T-cell (primary cell): ENCODE results near the gene SPATA9. TPM values are rescaled to one million over a fixed set of nuclear protein-coding genes. Genes with fewer than 3 reads are reported as not detected.

Source experiments
- ATAC-seq, 4 experiments: fragments of 200-7000 bp in 3 of 4; fragments of 150-1000 bp in 1 of 4; cut with Tn5 transposase; replicated peaks in 1 of 4; 1 replicate in 3 of 4; 2 replicates in 1 of 4; pipeline ENCODE4 v1.10.0; 2021; ENCODE audit warnings: moderate library complexity in 3 of 4, mild to moderate bottlenecking in 2 of 4, moderate number of reproducible peaks in 1 of 4
- CTCF ChIA-PET, 2 donors: fragments of 300-600 bp; sonication (Branson Sonifier 250); formaldehyde crosslinking; loops; one replicate each; lab custom pipeline; 2022; ENCODE audit warnings: antibody characterized with exemption in 2 of 2; lab: Charles Lee
- POLR2A ChIA-PET, 2 donors: fragments of 300-600 bp; sonication (Branson Sonifier 250); formaldehyde crosslinking; loops; one replicate each; lab custom pipeline; 2022; ENCODE audit warnings: antibody characterized with exemption in 2 of 2; lab: Charles Lee
- DNase-seq, 35 experiments: peaks; one replicate each; pipeline versions ENCODE4 v3.0.0 to v3.0.0-alpha.2; 2013 to 2023
- H3K27ac ChIP-seq: one replicate; pipeline ENCODE4 v1.5.1; 2013; ENCODE audit warnings: low read length
- H3K27me3 ChIP-seq, 2 experiments: replicated peaks in 1 of 2; 1 replicate in 1 of 2; 2 replicates in 1 of 2; pipeline versions ENCODE4 v1.6.1 to v1.7.0; 2013; ENCODE audit warnings: low read length in 1 of 2, mixed read lengths in 1 of 2; ENCODE audit not compliant: control insufficient read depth in 2 of 2, insufficient read depth in 2 of 2; ENCODE audit errors: extremely low read depth in 1 of 2
- H3K36me3 ChIP-seq, 2 donors: 1 replicate in 1 of 2; 2 replicates in 1 of 2; pipeline versions ENCODE4 v1.6.1 to v1.7.0; 2013; ENCODE audit warnings: low read length in 1 of 2; ENCODE audit not compliant: control insufficient read depth in 2 of 2, insufficient read depth in 1 of 2; ENCODE audit errors: extremely low read depth in 1 of 2
- H3K4me1 ChIP-seq, 2 experiments: 1 replicate in 1 of 2; 2 replicates in 1 of 2; pipeline versions ENCODE4 v1.6.1 to v1.7.0; 2013; ENCODE audit warnings: low read length in 2 of 2, mixed read lengths in 1 of 2; ENCODE audit not compliant: insufficient read depth in 2 of 2, control insufficient read depth in 1 of 2; ENCODE audit errors: extremely low read depth in 1 of 2
- H3K4me3 ChIP-seq, 2 donors: 1 replicate in 1 of 2; 2 replicates in 1 of 2; pipeline versions ENCODE4 v1.5.1 to v1.7.0; 2013; ENCODE audit warnings: mild to moderate bottlenecking in 2 of 2, low read length in 1 of 2, moderate library complexity in 1 of 2; ENCODE audit not compliant: control insufficient read depth in 1 of 2; ENCODE audit errors: extremely low read depth in 1 of 2
- H3K9me3 ChIP-seq: 2 replicates; pipeline ENCODE4 v1.7.0; 2013
- H3K27ac Mint-ChIP-seq, 2 donors: one replicate each; pipeline ENCODE4 v1.8.0; 2020 to 2021; ENCODE audit warnings: mild to moderate bottlenecking in 2 of 2, mixed read lengths in 2 of 2
- H3K27me3 Mint-ChIP-seq, 2 donors: one replicate each; pipeline ENCODE4 v1.8.0; 2021 to 2022; ENCODE audit warnings: mixed read lengths in 2 of 2
- H3K36me3 Mint-ChIP-seq: one replicate; pipeline ENCODE4 v1.8.0; 2021; ENCODE audit warnings: mixed read lengths
- H3K4me1 Mint-ChIP-seq, 3 donors: one replicate each; pipeline ENCODE4 v1.8.0; 2020 to 2022; ENCODE audit warnings: mixed read lengths in 3 of 3, mild to moderate bottlenecking in 1 of 3
- H3K4me3 Mint-ChIP-seq, 3 donors: one replicate each; pipeline ENCODE4 v1.8.0; 2020 to 2022; ENCODE audit warnings: mild to moderate bottlenecking in 3 of 3, mixed read lengths in 3 of 3, moderate library complexity in 3 of 3
- H3K9me3 Mint-ChIP-seq, 3 donors: one replicate each; pipeline ENCODE4 v1.8.0; 2020 to 2022; ENCODE audit warnings: mixed read lengths in 3 of 3
- WGBS: methylation state at CpG from one replicate; pipeline ENCODE4 v1.1.5; 2013; ENCODE audit warnings: missing lambda C conversion rate; ENCODE audit not compliant: insufficient coverage; 5-methylcytosine and 5-hydroxymethylcytosine counted together
- total RNA-seq, 35 experiments: library from RNA in 6 of 35; stranded (reverse) in 6 of 35; fragments of 120-200 nt in 1 of 35; gene quantifications; one replicate each; pipeline versions ENCODE4 v1.2.1 to v1.2.4 and lab custom pipeline; 2013 to 2026

Gene SPATA9
- total RNA-seq, 5 donors from 2014 or later (not counting 1 experiment from before 2014, with no cell fraction given) = not detected

DNA sequence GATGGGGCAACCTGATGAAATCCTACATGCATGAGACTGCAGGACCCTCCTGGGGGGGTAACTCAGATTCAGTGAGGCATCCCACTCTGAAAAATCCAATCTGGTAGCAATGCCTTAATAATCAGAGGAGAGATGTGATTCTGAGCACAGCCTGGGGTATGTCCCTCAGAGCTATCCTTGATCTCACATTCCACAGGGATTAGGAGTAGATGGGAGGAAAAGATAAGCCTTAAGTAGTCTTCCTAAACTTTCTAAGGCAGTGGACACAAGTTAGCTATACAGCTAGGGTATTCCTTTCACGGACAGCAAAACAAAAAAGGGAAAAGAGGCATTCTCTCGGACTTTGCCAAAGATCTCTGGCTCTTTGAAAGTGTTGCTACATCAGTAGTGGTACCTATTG lies 3.9 kb upstream of the SPATA9 start:
- ATAC-seq (no peak), DNase-seq (no peak)
- H3K9me3 Mint-ChIP-seq = no peaks in the 10 kb centered on the region
- ChIA-PET CTCF (no interaction called here), POLR2A (no interaction called here)
- H3K27ac ChIP-seq = no peak overlapping the region
- H3K27me3 ChIP-seq = no peaks in the 10 kb centered on the region
- H3K4me3 ChIP-seq = no peak overlapping the region
- H3K4me1 ChIP-seq = no peaks in the 10 kb centered on the region
- no peaks in the 10 kb centered on the region for H3K9me3 ChIP-seq
- H3K36me3 Mint-ChIP-seq = no peaks in the 10 kb centered on the region
- H3K27me3 Mint-ChIP-seq = peaks cover 3 to 8% of the 10 kb centered on the region in 2 donors
- no peaks in the 10 kb centered on the region for H3K36me3 ChIP-seq
- no peak overlapping the region for H3K4me3 Mint-ChIP-seq
- no CpG with 5 or more reads among the region's 2 CpGs for WGBS
- no peaks in the 10 kb centered on the region for H3K4me1 Mint-ChIP-seq
- H3K27ac Mint-ChIP-seq = no peak overlapping the region

DNA sequence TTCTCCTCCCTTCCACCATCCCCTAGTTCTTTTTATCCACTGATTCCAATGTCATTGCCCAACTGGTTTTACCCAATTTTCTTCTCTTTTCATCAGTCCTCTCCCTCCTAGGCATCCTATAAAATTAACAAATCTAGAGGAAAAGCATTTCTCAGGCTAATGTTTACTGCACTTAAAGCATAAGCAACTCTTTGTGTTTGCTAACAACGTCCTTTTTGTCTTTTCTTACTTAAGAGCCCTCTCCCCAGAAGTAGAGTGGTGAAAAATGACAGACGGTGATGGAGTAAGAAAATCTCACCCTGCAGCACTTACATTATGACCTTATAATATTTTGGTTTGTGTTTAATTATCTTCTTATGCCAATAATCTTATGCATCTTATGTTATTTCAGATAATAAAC lies 1.6 kb upstream of the SPATA9 start:
- CTCF ChIA-PET = no interaction called here
- no peak for DNase-seq

DNA sequence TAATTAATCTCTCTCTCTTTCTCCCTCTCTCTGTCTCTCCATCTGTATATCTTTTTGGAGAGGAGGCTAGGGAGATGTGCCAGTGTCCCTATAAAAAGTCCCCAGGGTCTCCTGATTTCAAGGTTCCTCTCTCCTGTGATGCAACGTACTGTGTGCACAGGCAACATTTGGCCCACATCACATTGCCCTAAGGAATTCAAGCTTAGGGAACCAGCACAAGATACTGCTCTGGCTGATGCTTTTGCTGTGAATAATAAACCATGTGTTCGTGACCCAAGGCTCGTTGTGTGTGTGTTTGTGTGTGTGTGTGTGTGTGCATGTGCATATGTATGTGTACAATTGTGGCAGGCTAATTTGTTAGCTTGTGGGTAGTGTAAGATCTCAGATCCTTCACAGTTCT lies 9.7 kb downstream of the SPATA9 start:
- Histone ChIP-seq H3K36me3 (no peaks in the 10 kb centered on the region), H3K4me3 (no peak overlapping the region), H3K4me1 (no peaks in the 10 kb centered on the region), H3K9me3 (no peaks in the 10 kb centered on the region), H3K27me3 (no peaks in the 10 kb centered on the region), H3K27ac (no peak overlapping the region)
- 89% methylated on average over 3 of the region's 3 CpGs for WGBS
- Mint-ChIP-seq H3K9me3 (no peaks in the 10 kb centered on the region), H3K27me3 (peaks cover 0 to 4% of the 10 kb centered on the region in 2 donors), H3K27ac (no peak overlapping the region), H3K4me1 (no peaks in the 10 kb centered on the region), H3K4me3 (no peak overlapping the region), H3K36me3 (no peaks in the 10 kb centered on the region)
- CTCF ChIA-PET = interaction anchor here (0.6 to 2.5 kb wide), 3 partner anchors 9 to 16 kb away, joined by 4 to 12 read pairs (median 6); no protein-coding TSS in a partner anchor
- no peak for DNase-seq
- ATAC-seq = no peak
- POLR2A ChIA-PET = interaction anchor here in 1 of 2 donors (0.6 kb wide), 2 partner anchors 9 to 143 kb away, joined by 3 to 4 read pairs; no protein-coding TSS in a partner anchor

More for the DNA sequence above, 1.6 kb upstream of the SPATA9 start:
- Mint-ChIP-seq H3K27me3 (peaks cover 7 to 8% of the 10 kb centered on the region in 2 donors), H3K9me3 (no peaks in the 10 kb centered on the region), H3K4me1 (no peaks in the 10 kb centered on the region), H3K4me3 (no peak overlapping the region), H3K27ac (no peak overlapping the region), H3K36me3 (no peaks in the 10 kb centered on the region)
- Histone ChIP-seq H3K27me3 (no peaks in the 10 kb centered on the region), H3K4me1 (no peaks in the 10 kb centered on the region), H3K4me3 (no peak overlapping the region), H3K36me3 (no peaks in the 10 kb centered on the region), H3K27ac (no peak overlapping the region), H3K9me3 (no peaks in the 10 kb centered on the region)
- no CpG with 5 or more reads among the region's 2 CpGs for WGBS
- POLR2A ChIA-PET = no interaction called here
- ATAC-seq = no peak

DNA sequence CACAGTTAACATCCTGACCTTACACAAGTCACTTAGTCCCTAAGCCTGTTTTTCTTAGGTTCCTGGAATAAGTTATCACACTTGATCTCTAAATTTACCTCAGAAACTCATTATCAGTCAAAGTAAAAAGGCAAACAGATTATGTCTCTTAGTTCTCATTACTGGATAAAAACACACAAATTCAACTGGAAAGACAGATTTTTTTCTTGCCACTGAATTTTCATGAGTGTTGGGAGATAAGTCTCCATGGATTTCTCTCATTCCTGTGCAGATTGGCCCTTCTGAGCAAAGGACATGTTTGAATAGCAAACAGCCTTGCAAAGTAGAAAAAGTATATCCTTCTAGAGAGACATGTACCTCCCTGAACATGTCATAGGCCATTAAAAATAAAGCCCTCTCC lies 10.2 kb downstream of the SPATA9 start:
- H3K4me1 ChIP-seq = no peaks in the 10 kb centered on the region
- Mint-ChIP-seq H3K27ac (no peak overlapping the region), H3K4me3 (no peak overlapping the region), H3K9me3 (no peaks in the 10 kb centered on the region), H3K4me1 (no peaks in the 10 kb centered on the region), H3K27me3 (peaks cover 0 to 4% of the 10 kb centered on the region in 2 donors), H3K36me3 (no peaks in the 10 kb centered on the region)
- DNase-seq (no peak), ATAC-seq (no peak)
- H3K27ac ChIP-seq = no peak overlapping the region
- H3K9me3 ChIP-seq = no peaks in the 10 kb centered on the region
- no peaks in the 10 kb centered on the region for H3K36me3 ChIP-seq
- ChIA-PET POLR2A (no interaction called here), CTCF (interaction anchor here in 1 of 2 donors (2.5 kb wide), 1 partner anchor 9 kb away, joined by 12 read pairs; no protein-coding TSS in a partner anchor)
- H3K4me3 ChIP-seq = no peak overlapping the region
- H3K27me3 ChIP-seq = no peaks in the 10 kb centered on the region

DNA sequence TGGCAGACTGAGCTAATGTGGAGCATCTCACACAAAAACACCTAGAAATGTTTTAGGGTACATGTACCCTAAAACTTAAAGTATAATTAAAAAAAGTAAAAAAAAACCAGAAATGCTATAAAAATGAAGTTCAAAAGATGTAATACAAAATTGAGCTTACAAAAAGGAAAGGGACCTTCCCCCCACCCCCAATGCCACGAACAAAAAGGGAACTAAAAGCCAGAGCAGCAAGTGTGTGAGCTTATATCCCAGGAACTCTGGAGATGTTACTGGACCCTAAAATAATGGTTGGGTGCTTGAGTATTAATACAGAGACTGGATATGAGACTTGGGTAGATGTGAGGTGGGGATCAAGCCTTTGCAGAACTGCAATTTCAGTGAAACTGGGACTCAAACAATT lies 11.0 kb downstream of the SPATA9 start:
- no peak overlapping the region for H3K4me3 Mint-ChIP-seq
- POLR2A ChIA-PET = interaction anchor here in 1 of 2 donors (0.5 to 0.9 kb wide), 3 partner anchors 28 to 136 kb away, joined by 3 read pairs; no protein-coding TSS in a partner anchor
- CTCF ChIA-PET = interaction anchor here in 1 of 2 donors (0.6 to 1.2 kb wide), 3 partner anchors 160 to 921 kb away, joined by 3 to 6 read pairs (median 5); no protein-coding TSS in a partner anchor
- H3K27me3 Mint-ChIP-seq = peaks cover 0 to under 1% of the 10 kb centered on the region in 2 donors
- Histone ChIP-seq H3K9me3 (no peaks in the 10 kb centered on the region), H3K27ac (no peak overlapping the region), H3K4me1 (no peaks in the 10 kb centered on the region), H3K27me3 (no peaks in the 10 kb centered on the region), H3K36me3 (no peaks in the 10 kb centered on the region), H3K4me3 (no peak overlapping the region)
- no peak overlapping the region for H3K27ac Mint-ChIP-seq
- H3K36me3 Mint-ChIP-seq = no peaks in the 10 kb centered on the region
- no peaks in the 10 kb centered on the region for H3K9me3 Mint-ChIP-seq
- H3K4me1 Mint-ChIP-seq = no peaks in the 10 kb centered on the region
- ATAC-seq (no peak), DNase-seq (no peak)
- no CpG with 5 or more reads among the region's 1 CpG for WGBS

DNA sequence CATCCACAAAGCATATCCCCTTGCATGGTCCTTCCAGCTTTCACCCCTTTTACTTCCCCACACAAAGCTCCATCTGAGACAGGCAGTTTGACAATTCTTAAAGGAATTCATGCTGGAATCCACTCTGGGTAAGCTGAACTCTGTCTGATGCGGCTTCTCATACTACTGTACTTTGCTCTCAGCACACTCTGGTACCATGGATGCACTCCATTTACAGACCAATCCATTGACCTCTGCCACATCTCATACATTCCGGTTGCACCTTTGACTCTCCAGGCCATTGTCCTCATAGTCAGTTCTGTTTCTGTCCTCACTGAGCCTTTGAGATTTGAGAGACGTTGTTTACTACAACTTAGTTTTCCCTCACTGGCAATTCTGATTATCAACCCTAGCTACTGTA lies 12.2 kb downstream of the SPATA9 start:
- no peak for ATAC-seq
- CTCF ChIA-PET = interaction anchor here (0.5 to 1.2 kb wide), 4 partner anchors 9 to 173 kb away, joined by 3 to 4 read pairs (median 3); partner anchors contain the start of gene RFESD (in 1 of the 2)

More for the DNA sequence above, 12.2 kb downstream of the SPATA9 start:
- no peaks in the 10 kb centered on the region for H3K4me1 ChIP-seq
- no peaks in the 10 kb centered on the region for H3K9me3 ChIP-seq
- no peaks in the 10 kb centered on the region for H3K27me3 ChIP-seq
- H3K36me3 ChIP-seq = no peaks in the 10 kb centered on the region
- no peak overlapping the region for H3K27ac ChIP-seq
- H3K27ac Mint-ChIP-seq = no peak overlapping the region
- H3K4me3 Mint-ChIP-seq = no peak overlapping the region
- H3K9me3 Mint-ChIP-seq = no peaks in the 10 kb centered on the region
- H3K27me3 Mint-ChIP-seq = no peaks in the 10 kb centered on the region
- no peaks in the 10 kb centered on the region for H3K36me3 Mint-ChIP-seq
- H3K4me3 ChIP-seq = no peak overlapping the region
- H3K4me1 Mint-ChIP-seq = no peaks in the 10 kb centered on the region
- 89% methylated on average over 3 of the region's 3 CpGs for WGBS
- no peak for DNase-seq
- POLR2A ChIA-PET = no interaction called here
